Aorta (tissue), 5 donors: ENCODE measurements around the gene SMYD3. TPM values are rescaled to one million over a fixed set of nuclear protein-coding genes. Genes with fewer than 3 reads are reported as not detected.

ENCODE experiments used
- ATAC-seq: fragments of 200-7000 bp; cut with Tn5 transposase; one replicate; pipeline ENCODE4 v1.9.1; 2022; ENCODE audit warnings: moderate library complexity; ENCODE audit not compliant: low FRiP score
- DNase-seq, 2 donors: peaks; one replicate each; pipeline ENCODE4 v3.0.0-alpha.2; 2020
- H3K27ac ChIP-seq, 2 donors: one replicate each; pipeline ENCODE4 v1.5.1; 2013; ENCODE audit warnings: low read length in 2 of 2, mild to moderate bottlenecking in 2 of 2, moderate library complexity in 2 of 2, control low read depth in 1 of 2, inconsistent platforms in 1 of 2, low read depth in 1 of 2
- H3K27me3 ChIP-seq, 2 donors: one replicate each; pipeline ENCODE4 v1.6.1; 2013; ENCODE audit warnings: control low read depth in 1 of 2, low read length in 1 of 2, mild to moderate bottlenecking in 1 of 2, moderate library complexity in 1 of 2; ENCODE audit not compliant: insufficient read depth in 2 of 2, control insufficient read depth in 1 of 2
- H3K36me3 ChIP-seq, 2 donors: one replicate each; pipeline ENCODE4 v1.6.1; 2013; ENCODE audit warnings: control low read depth in 1 of 2, low read length in 1 of 2, mild to moderate bottlenecking in 1 of 2; ENCODE audit not compliant: insufficient read depth in 2 of 2, control insufficient read depth in 1 of 2
- H3K4me1 ChIP-seq, 2 donors: one replicate each; pipeline ENCODE4 v1.6.1; 2013; ENCODE audit warnings: low read length in 2 of 2, control low read depth in 1 of 2, mild to moderate bottlenecking in 1 of 2, moderate library complexity in 1 of 2; ENCODE audit not compliant: insufficient read depth in 2 of 2, control insufficient read depth in 1 of 2
- H3K4me3 ChIP-seq, 2 donors: one replicate each; pipeline ENCODE4 v1.5.1; 2013; ENCODE audit warnings: low read length in 2 of 2, control low read depth in 1 of 2, mild to moderate bottlenecking in 1 of 2
- H3K9me3 ChIP-seq: one replicate; pipeline ENCODE4 v1.6.1; 2013; ENCODE audit warnings: mild to moderate bottlenecking, low read length; ENCODE audit not compliant: control insufficient read depth
- WGBS, 2 donors: extraction: QIAGEN DNeasy Blood & Tissue Kit; methylation state at CpG; one replicate each; pipeline ENCODE4 v1.1.7; 2013; 5-methylcytosine and 5-hydroxymethylcytosine counted together
- intact Hi-C, 2 donors: fragments of 100-400 bp; cut with DNase I; formaldehyde crosslinking; loops; one replicate each; pipeline versions ENCODE4 v1.14.2 to v1.15.0; 2022
- polyA plus RNA-seq, 2 donors: library from polyadenylated mRNA; stranded (reverse); fragments of 200-250 nt; gene quantifications; one replicate each; pipeline ENCODE4 v1.2.3, GENCODE V29; 2013
- total RNA-seq, 2 donors: library from RNA; stranded (reverse); fragmentation: NEBNext Ultra II Directional; extraction: Animal tissue kit (Norgen Biotek cat#: 25700); gene quantifications; one replicate each; pipeline ENCODE4 v1.2.1, GENCODE V29; 2021
- donor health status: healthy with polysubstance abuse.
- donor health status: Bipolar disorder and iron deficiency.
- donor health status: DM: no; HTN: no; CAD: no.
- donor health status: DM: no; HTN: no; CAD: no.
- donor health status: DM: yes; HTN: yes; CAD: no.

SMYD3 gene
- total and polyA plus RNA-seq, 4 donors = 6.0 to 29.1 (median 11.1) TPM

GRCh38 chr1:245832771-245833527, 674.1 kb downstream of the SMYD3 start:
- H3K4me3 ChIP-seq = no peak overlapping the region
- 84 to 88% methylated on average over 7 of the region's 7 CpGs for WGBS, 2 donors
- no peak for DNase-seq
- no peaks in the 10 kb centered on the region for H3K36me3 ChIP-seq
- H3K27ac ChIP-seq = no peak overlapping the region
- H3K27me3 ChIP-seq = no peaks in the 10 kb centered on the region
- no peak for ATAC-seq
- intact Hi-C loops = no loop called here
- H3K4me1 ChIP-seq = no peaks in the 10 kb centered on the region
- peaks cover 1% of the 10 kb centered on the region for H3K9me3 ChIP-seq

- H3K4me3 ChIP-seq = no peak overlapping the region
- H3K27ac ChIP-seq = no peak overlapping the region
- WGBS, 2 donors = 69 to 82% methylated on average over 9 of the region's 9 CpGs
- peaks cover 1% of the 10 kb centered on the region for H3K9me3 ChIP-seq
- intact Hi-C loops = no loop called here
- no peaks in the 10 kb centered on the region for H3K36me3 ChIP-seq
- ATAC-seq = no peak
- no peak for DNase-seq
- no peaks in the 10 kb centered on the region for H3K4me1 ChIP-seq
- no peaks in the 10 kb centered on the region for H3K27me3 ChIP-seq
Measured at GRCh38 chr1:245831518-245831917, 675.6 kb downstream of the SMYD3 start.

- H3K9me3 ChIP-seq = peaks cover 1% of the 10 kb centered on the region
- H3K27ac ChIP-seq = no peak overlapping the region
- ATAC-seq (no peak), DNase-seq (no peak)
- no peak overlapping the region for H3K4me3 ChIP-seq
- H3K36me3 ChIP-seq = no peaks in the 10 kb centered on the region
- intact Hi-C loops = no loop called here
- H3K27me3 ChIP-seq = no peaks in the 10 kb centered on the region
- H3K4me1 ChIP-seq = no peaks in the 10 kb centered on the region
Measured at GRCh38 chr1:245829826-245830225, 677.3 kb downstream of the SMYD3 start.

- Histone ChIP-seq H3K27me3 (no peaks in the 10 kb centered on the region), H3K36me3 (no peaks in the 10 kb centered on the region), H3K27ac (no peak overlapping the region), H3K4me3 (no peak overlapping the region), H3K9me3 (peaks cover 1% of the 10 kb centered on the region), H3K4me1 (no peaks in the 10 kb centered on the region)
- no peak for DNase-seq
- 90 to 94% methylated on average over 3 of the region's 3 CpGs for WGBS, 2 donors
- no peak for ATAC-seq
- intact Hi-C loops = no loop called here
Measured at GRCh38 chr1:245829194-245829593, 677.9 kb downstream of the SMYD3 start.

- WGBS, 2 donors = 96% methylated on average over 10 of the region's 10 CpGs
Measured at GRCh38 chr1:245827301-245827700, 679.8 kb downstream of the SMYD3 start.

GRCh38 chr1:245825128-245825901, 681.8 kb downstream of the SMYD3 start:
- no peak for ATAC-seq
- intact Hi-C loops = no loop called here
- H3K4me1 ChIP-seq = no peaks in the 10 kb centered on the region

More at GRCh38 chr1:245827301-245827700, 679.8 kb downstream of the SMYD3 start:
- intact Hi-C loops = no loop called here
- no peaks in the 10 kb centered on the region for H3K4me1 ChIP-seq
- no peak overlapping the region for H3K27ac ChIP-seq
- ATAC-seq = no peak
- H3K9me3 ChIP-seq = peaks cover 1% of the 10 kb centered on the region
- H3K36me3 ChIP-seq = no peaks in the 10 kb centered on the region
- no peaks in the 10 kb centered on the region for H3K27me3 ChIP-seq
- no peak for DNase-seq
- H3K4me3 ChIP-seq = no peak overlapping the region

GRCh38 chr1:245823408-245824147, 683.5 kb downstream of the SMYD3 start:
- intact Hi-C loops = no loop called here
- Histone ChIP-seq H3K27ac (no peak overlapping the region), H3K36me3 (no peaks in the 10 kb centered on the region), H3K27me3 (no peaks in the 10 kb centered on the region), H3K4me1 (no peaks in the 10 kb centered on the region), H3K4me3 (no peak overlapping the region), H3K9me3 (no peaks in the 10 kb centered on the region)
- ATAC-seq (no peak), DNase-seq (no peak)
- WGBS, 2 donors = 83 to 89% methylated on average over 13 of the region's 13 CpGs

More at GRCh38 chr1:245825128-245825901, 681.8 kb downstream of the SMYD3 start:
- 68 to 73% methylated on average over 13 of the region's 13 CpGs for WGBS, 2 donors
- no peaks in the 10 kb centered on the region for H3K36me3 ChIP-seq
- no peak overlapping the region for H3K27ac ChIP-seq
- H3K27me3 ChIP-seq = no peaks in the 10 kb centered on the region
- no peak overlapping the region for H3K4me3 ChIP-seq
- DNase-seq = no peak
- H3K9me3 ChIP-seq = no peaks in the 10 kb centered on the region

- DNase-seq (no peak), ATAC-seq (no peak)
- WGBS, 2 donors = 77 to 84% methylated on average over 11 of the region's 11 CpGs
- H3K4me1 ChIP-seq = no peaks in the 10 kb centered on the region
- H3K9me3 ChIP-seq = no peaks in the 10 kb centered on the region
- no peak overlapping the region for H3K27ac ChIP-seq
- no peaks in the 10 kb centered on the region for H3K36me3 ChIP-seq
- intact Hi-C loops = no loop called here
- no peaks in the 10 kb centered on the region for H3K27me3 ChIP-seq
- no peak overlapping the region for H3K4me3 ChIP-seq
Measured at GRCh38 chr1:245822996-245823395, 684.1 kb downstream of the SMYD3 start.
